Esophagus squamous epithelium (tissue), 5 donors: ENCODE measurements around the gene CT47A1. TPM values are rescaled to one million over a fixed set of nuclear protein-coding genes. Genes with fewer than 3 reads are reported as not detected.
"Not testable (repeated sequence)": the region's sequence is repeated elsewhere in the genome, so short reads cannot be mapped to it uniquely, and the experiment has no call there.

ENCODE experiments used
- DNase-seq: peaks from one replicate; lab custom pipeline; 2025; lab: John Stamatoyannopoulos, UW
- H3K27ac ChIP-seq, 4 donors: fragments of 200-600 bp; sonication (generic); one replicate each; pipeline ENCODE4 v1.5.1; 2016 to 2019; ENCODE audit warnings: mild to moderate bottlenecking in 1 of 4
- H3K27me3 ChIP-seq, 4 donors: fragments of 200-600 bp; sonication (generic); 1 replicate in 3 of 4; 2 replicates in 1 of 4; pipeline versions ENCODE4 v1.5.1 to v1.6.0; 2017 to 2021; ENCODE audit warnings: antibody characterized with exemption in 1 of 4
- H3K36me3 ChIP-seq, 3 donors: fragments of 200-600 bp; sonication (generic); one replicate each; pipeline ENCODE4 v1.5.1; 2016 to 2019
- H3K4me1 ChIP-seq, 3 donors: fragments of 200-600 bp; sonication (generic); one replicate each; pipeline ENCODE4 v1.5.1; 2017 to 2019
- H3K4me3 ChIP-seq, 4 donors: fragments of 200-600 bp; sonication (generic); 1 replicate in 3 of 4; 2 replicates in 1 of 4; pipeline ENCODE4 v1.5.1; 2016 to 2019; ENCODE audit warnings: mild to moderate bottlenecking in 2 of 4, moderate library complexity in 1 of 4
- H3K9me3 ChIP-seq, 3 donors: fragments of 200-600 bp; sonication (generic); one replicate each; pipeline ENCODE4 v1.5.1; 2016 to 2019
- CTCF ChIP-seq, 6 experiments: fragments of 450-650 bp in 4 of 6; fragments of 200-600 bp in 2 of 6; sonication (generic) in 2 of 6; IDR thresholded peaks; one replicate each; pipeline ENCODE4 v1.5.1; 2016 to 2019; ENCODE audit warnings: antibody characterized with exemption in 6 of 6, mild to moderate bottlenecking in 4 of 6, moderate library complexity in 4 of 6
- POLR2A ChIP-seq, 4 donors: fragments of 450-650 bp; IDR thresholded peaks; one replicate each; pipeline ENCODE4 v1.6.1; 2017; ENCODE audit warnings: antibody characterized with exemption in 4 of 4, mild to moderate bottlenecking in 4 of 4, moderate library complexity in 3 of 4
- WGBS, 2 donors: methylation state at CpG; one replicate each; pipeline ENCODE4 v1.1.5; 2018; 5-methylcytosine and 5-hydroxymethylcytosine counted together
- intact Hi-C: fragments of 100-400 bp; cut with DNase I; formaldehyde crosslinking; loops from one replicate; pipeline ENCODE4 v1.15.0; 2022
- small RNA-seq, 4 donors: library from RNA; depleted of rRNA; stranded (forward); fragments of <200 nt; gene quantifications; one replicate each; pipeline ENCODE3, GENCODE V24; 2016
- total RNA-seq, 4 donors: library from RNA; depleted of rRNA; stranded (reverse); fragments of >200 nt; gene quantifications; one replicate each; pipeline ENCODE4 v1.1.0, GENCODE V29; 2016
- donor health status: DM: yes; HTN: yes; CAD: no.

The CT47A1 gene
- total RNA-seq, 4 donors from 2014 or later = not detected

- H3K36me3 ChIP-seq = no peaks in the 10 kb centered on the region
- TF ChIP-seq POLR2A (IDR thresholded peaks at IDR 0.05) (no peak), CTCF (IDR thresholded peaks at IDR 0.05) (no peak)
- 74 to 82% methylated on average over 3 of the region's 3 CpGs for WGBS, 2 donors
- no peak overlapping the region for H3K4me3 ChIP-seq
- H3K4me1 ChIP-seq = no peaks in the 10 kb centered on the region
- no peak for DNase-seq
- H3K27me3 ChIP-seq = no peaks in the 10 kb centered on the region
- H3K27ac ChIP-seq = no peak overlapping the region
- H3K9me3 ChIP-seq = no peaks in the 10 kb centered on the region
- intact Hi-C loops = no loop called here
These were observed 13.9 kb upstream of the CT47A1 start for GRCh38 chrX:120999413-120999812.

GRCh38 chrX:120956500-120956899, 29.1 kb downstream of the CT47A1 start, which contains the start of gene CT47A7:
CT47A7 (minus strand) TSS chrX:120956600; CDS start chrX:120956345, 255 bp downstream.
- no CpG with 5 or more reads among the region's 7 CpGs for WGBS, 2 donors
- H3K27me3 ChIP-seq, H3K4me1 ChIP-seq, intact Hi-C loops, H3K36me3 ChIP-seq, H3K27ac ChIP-seq, DNase-seq, H3K4me3 ChIP-seq, H3K9me3 ChIP-seq: not testable (repeated sequence)

Small RNA genes lying within 50 kb of the gene (small RNA-seq; reads per million reads assigned to genes)
- 0 reads per million in 4 donors for gene AL670379.1
- 0 reads per million in 4 donors for gene AL670379.10
- 0 reads per million in 4 donors for gene AL670379.11
- 0 reads per million in 4 donors for gene AL670379.12
- 0 reads per million in 4 donors for gene AL670379.2
- gene AL670379.3 = 0 reads per million in 4 donors
- 0 reads per million in 4 donors for gene AL670379.4
- gene AL670379.5 = 0 reads per million in 4 donors
- 0 reads per million in 4 donors for gene AL670379.6
- gene AL670379.7 = 0 reads per million in 4 donors
- 0 reads per million in 4 donors for gene AL670379.8
- 0 reads per million in 4 donors for gene AL670379.9

Other genes starting within 250 kb of the CT47A1 start
- gene CT47B1, start 109.9 kb downstream of the CT47A1 start, total RNA-seq = not detected
- not detected for gene CT47A11, start 48.6 kb downstream of the CT47A1 start, total RNA-seq
- not detected for gene CT47A10, start 43.7 kb downstream of the CT47A1 start, total RNA-seq
- not detected for gene CT47A9, start 38.9 kb downstream of the CT47A1 start, total RNA-seq
- not detected for gene CT47A8, start 34.0 kb downstream of the CT47A1 start, total RNA-seq
- gene CT47A7, start 29.2 kb downstream of the CT47A1 start, total RNA-seq = not detected
- not detected for gene CT47A6, start 24.3 kb downstream of the CT47A1 start, total RNA-seq
- not detected for gene CT47A5, start 19.4 kb downstream of the CT47A1 start, total RNA-seq
- not detected for gene CT47A4, start 14.6 kb downstream of the CT47A1 start, total RNA-seq
- not detected for gene CT47A3, start 9.7 kb downstream of the CT47A1 start, total RNA-seq
- not detected for gene CT47A2, start 4.8 kb downstream of the CT47A1 start, total RNA-seq
- 1 to 10 TPM in 1 of 4 donors, under 1 TPM in 3; 0.22 to 1.1 (median 0.47) TPM for gene GLUD2, start 61.9 kb upstream of the CT47A1 start, total RNA-seq